Thyroid gland (tissue), 4 donors: Measurements from ENCODE around the gene COPE. TPM values are rescaled to one million over a fixed set of nuclear protein-coding genes. Genes with fewer than 3 reads are reported as not detected.
"Not testable (repeated sequence)": the region's sequence is repeated elsewhere in the genome, so short reads cannot be mapped to it uniquely, and the experiment has no call there.

Experiments
- DNase-seq, 2 donors: peaks; one replicate each; pipeline ENCODE4 v3.0.0-alpha.2; 2019
- H3K27ac ChIP-seq, 3 donors: fragments of 200-600 bp; sonication (generic); 1 replicate in 2 of 3; 2 replicates in 1 of 3; pipeline ENCODE4 v1.5.1; 2016 to 2019; ENCODE audit warnings: mild to moderate bottlenecking in 1 of 3, moderate library complexity in 1 of 3
- H3K27me3 ChIP-seq: fragments of 200-600 bp; sonication (generic); one replicate; pipeline ENCODE4 v1.5.1; 2019
- H3K36me3 ChIP-seq, 2 donors: fragments of 200-600 bp; sonication (generic); one replicate each; pipeline ENCODE4 v1.5.1; 2016 to 2019
- H3K4me1 ChIP-seq, 2 donors: fragments of 200-600 bp; sonication (generic); one replicate each; pipeline ENCODE4 v1.5.1; 2017 to 2019
- H3K4me3 ChIP-seq, 3 donors: fragments of 200-600 bp; sonication (generic); replicated peaks in 1 of 3; 1 replicate in 2 of 3; 2 replicates in 1 of 3; pipeline ENCODE4 v1.5.1; 2016; ENCODE audit warnings: mild to moderate bottlenecking in 1 of 3
- H3K9me3 ChIP-seq: fragments of 200-600 bp; sonication (generic); one replicate; pipeline ENCODE4 v1.5.1; 2017
- CTCF ChIP-seq, 6 experiments: fragments of 200-600 bp in 3 of 6; fragments of 450-650 bp in 3 of 6; sonication (generic) in 3 of 6; IDR thresholded peaks; one replicate each; pipeline ENCODE4 v1.5.1; 2016 to 2019; ENCODE audit warnings: antibody characterized with exemption in 6 of 6, mild to moderate bottlenecking in 2 of 6, inconsistent platforms in 1 of 6, moderate library complexity in 1 of 6
- POLR2A ChIP-seq, 2 donors: fragments of 450-650 bp; IDR thresholded peaks; one replicate each; pipeline ENCODE4 v1.6.1; 2017; ENCODE audit warnings: antibody characterized with exemption in 2 of 2, mild to moderate bottlenecking in 2 of 2, moderate library complexity in 1 of 2
- WGBS, 2 donors: methylation state at CpG; one replicate each; pipeline ENCODE4 v1.1.5; 2017; 5-methylcytosine and 5-hydroxymethylcytosine counted together
- intact Hi-C: fragments of 100-400 bp; cut with DNase I; formaldehyde crosslinking; loops from one replicate; pipeline ENCODE4 v1.15.1; 2023
- total RNA-seq, 4 donors: library from RNA; depleted of rRNA; stranded (reverse); fragments of >200 nt; gene quantifications; one replicate each; pipeline ENCODE4 v1.2.3, GENCODE V29; 2016

COPE gene
- total RNA-seq, 4 donors from 2014 or later, result 192 to 405 (median 329) TPM

GRCh38 chr19:18961767-18962620 is 42.8 kb upstream of the COPE start:
- intact Hi-C loops, result no loop called here
- Histone ChIP-seq H3K4me1 (peaks cover 7 to 13% of the 10 kb centered on the region in 2 donors), H3K9me3 (no peaks in the 10 kb centered on the region), H3K36me3 (no peaks in the 10 kb centered on the region), H3K27ac (no peak overlapping the region), H3K27me3 (no peaks in the 10 kb centered on the region), H3K4me3 (no peak overlapping the region)
- no peak for DNase-seq
- WGBS, 2 donors, result 30 to 37% methylated on average over 18 to 26 of the region's 26 CpGs
- no peak for TF ChIP-seq POLR2A (IDR thresholded peaks at IDR 0.05)
- TF ChIP-seq CTCF (IDR thresholded peaks at IDR 0.05), result no peak

GRCh38 chr19:18960370-18960769 is 41.2 kb upstream of the COPE start:
- H3K9me3 ChIP-seq, result no peaks in the 10 kb centered on the region
- DNase-seq, result no peak
- H3K4me1 ChIP-seq, result peaks cover 3 to 5% of the 10 kb centered on the region in 2 donors
- intact Hi-C loops, result no loop called here
- TF ChIP-seq POLR2A (IDR thresholded peaks at IDR 0.05), result no peak
- TF ChIP-seq CTCF (IDR thresholded peaks at IDR 0.05), result no peak
- no peaks in the 10 kb centered on the region for H3K27me3 ChIP-seq
- WGBS, 2 donors, result 89 to 92% methylated on average over 4 of the region's 4 CpGs
- H3K4me3 ChIP-seq, result no peak overlapping the region
- no peaks in the 10 kb centered on the region for H3K36me3 ChIP-seq
- no peak overlapping the region for H3K27ac ChIP-seq

GRCh38 chr19:18955042-18955441 is 35.9 kb upstream of the COPE start:
- H3K27ac ChIP-seq, result no peak overlapping the region
- no peaks in the 10 kb centered on the region for H3K36me3 ChIP-seq
- TF ChIP-seq CTCF (IDR thresholded peaks at IDR 0.05), result no peak
- TF ChIP-seq POLR2A (IDR thresholded peaks at IDR 0.05), result no peak
- DNase-seq, result no peak
- H3K27me3 ChIP-seq, result no peaks in the 10 kb centered on the region
- H3K4me3 ChIP-seq, result no peak overlapping the region
- peaks cover 3 to 5% of the 10 kb centered on the region in 2 donors for H3K4me1 ChIP-seq
- WGBS, 2 donors, result 93 to 95% methylated on average over 2 of the region's 2 CpGs
- H3K9me3 ChIP-seq, result no peaks in the 10 kb centered on the region
- intact Hi-C loops, result no loop called here

- TF ChIP-seq CTCF (IDR thresholded peaks at IDR 0.05) (no peak), POLR2A (IDR thresholded peaks at IDR 0.05) (no peak)
- WGBS, 2 donors, result 92 to 95% methylated on average over 3 of the region's 3 CpGs
- Histone ChIP-seq H3K4me3 (no peak overlapping the region), H3K4me1 (peaks cover 3 to 5% of the 10 kb centered on the region in 2 donors), H3K9me3 (no peaks in the 10 kb centered on the region), H3K27ac (no peak overlapping the region), H3K36me3 (no peaks in the 10 kb centered on the region), H3K27me3 (no peaks in the 10 kb centered on the region)
- no peak for DNase-seq
- intact Hi-C loops, result no loop called here
Observed at GRCh38 chr19:18954094-18954493, 34.9 kb upstream of the COPE start.

- intact Hi-C loops, H3K9me3 ChIP-seq, H3K27ac ChIP-seq, H3K4me1 ChIP-seq, H3K36me3 ChIP-seq, H3K4me3 ChIP-seq, H3K27me3 ChIP-seq, DNase-seq: not testable (repeated sequence)
- WGBS, 2 donors, result 73 to 74% methylated on average over 16 to 17 of the region's 17 CpGs
Observed at GRCh38 chr19:18952364-18953003, 33.3 kb upstream of the COPE start.
